GM13976 (cell line): Measurements from ENCODE around the gene BCAS3.
A peak's percentile ranks its signal among the peaks of the same experiment; 100 is the strongest.

Experiments used
- DNase-seq: peaks from one replicate; pipeline ENCODE4 v3.0.0; 2012; ENCODE audit warnings: low spot score
- in situ Hi-C: fragments of 300-500 bp; cut with MboI; formaldehyde crosslinking; loops from one replicate; pipeline ENCODE4 v1.12.0; 2022; ENCODE audit warnings: low sequenced_read_pairs, mixed read lengths, inconsistent platforms; ENCODE audit not compliant: unreplicated experiment
- TF ChIP-seq, protein P1 (sequence below): IDR thresholded peaks from 2 replicates; pipeline ENCODE4 v1.5.1; 2012; ENCODE audit warnings: borderline replicate concordance, mild to moderate bottlenecking; ENCODE audit not compliant: insufficient read depth; ENCODE audit errors: extremely low read depth, missing control alignments, control extremely low read depth

BCAS3 gene

DNA sequence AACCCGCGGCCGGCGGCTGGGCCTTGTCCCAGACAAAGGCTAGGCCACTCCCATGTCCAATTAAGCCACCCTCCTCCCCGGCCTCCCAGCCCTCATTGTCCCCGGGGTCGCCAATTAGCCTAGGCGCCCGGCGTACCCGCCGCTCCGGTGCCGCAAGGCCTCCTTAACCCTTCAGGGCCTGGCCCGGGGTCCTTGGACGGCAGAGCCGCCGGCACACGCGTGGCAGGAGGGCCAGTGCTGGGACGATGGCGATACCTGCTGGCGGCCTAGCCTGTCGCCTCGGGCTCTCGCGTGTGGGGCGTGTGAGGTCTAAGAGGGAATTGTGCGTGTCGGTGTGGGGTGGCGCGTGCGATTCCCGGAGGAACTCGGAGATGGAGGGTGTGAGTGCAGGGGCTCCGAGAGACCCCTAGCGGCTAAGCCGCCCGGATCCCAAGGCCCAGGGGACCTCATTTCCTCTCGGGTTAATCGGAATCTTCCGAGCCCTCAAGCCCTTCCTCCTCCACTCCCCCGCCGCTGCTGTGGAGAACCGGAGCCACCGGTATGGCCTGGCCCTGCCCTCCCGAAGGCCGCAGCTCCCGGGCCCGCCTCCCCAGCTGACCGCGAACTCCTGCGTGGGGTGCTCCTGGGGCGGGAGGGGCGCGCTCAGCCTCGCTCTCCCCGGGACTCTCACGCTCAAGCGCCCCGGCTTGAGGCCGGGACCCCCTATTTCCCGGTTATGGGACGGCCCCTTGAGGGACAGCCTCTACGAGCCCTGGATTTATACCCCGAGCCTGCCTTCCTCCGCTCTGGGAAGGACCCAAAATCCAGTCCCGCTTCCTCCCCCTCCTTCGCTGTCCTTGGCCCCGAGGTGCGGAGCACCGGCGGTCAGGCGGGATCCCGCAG, 733.9 kb downstream of the BCAS3 start:
- in situ Hi-C loops = loop anchor here (25.0 kb wide), 1 partner anchor 426 kb away; no protein-coding TSS in a partner anchor
- DNase-seq = peak; percentile 64
- TF ChIP-seq, protein P1, sequence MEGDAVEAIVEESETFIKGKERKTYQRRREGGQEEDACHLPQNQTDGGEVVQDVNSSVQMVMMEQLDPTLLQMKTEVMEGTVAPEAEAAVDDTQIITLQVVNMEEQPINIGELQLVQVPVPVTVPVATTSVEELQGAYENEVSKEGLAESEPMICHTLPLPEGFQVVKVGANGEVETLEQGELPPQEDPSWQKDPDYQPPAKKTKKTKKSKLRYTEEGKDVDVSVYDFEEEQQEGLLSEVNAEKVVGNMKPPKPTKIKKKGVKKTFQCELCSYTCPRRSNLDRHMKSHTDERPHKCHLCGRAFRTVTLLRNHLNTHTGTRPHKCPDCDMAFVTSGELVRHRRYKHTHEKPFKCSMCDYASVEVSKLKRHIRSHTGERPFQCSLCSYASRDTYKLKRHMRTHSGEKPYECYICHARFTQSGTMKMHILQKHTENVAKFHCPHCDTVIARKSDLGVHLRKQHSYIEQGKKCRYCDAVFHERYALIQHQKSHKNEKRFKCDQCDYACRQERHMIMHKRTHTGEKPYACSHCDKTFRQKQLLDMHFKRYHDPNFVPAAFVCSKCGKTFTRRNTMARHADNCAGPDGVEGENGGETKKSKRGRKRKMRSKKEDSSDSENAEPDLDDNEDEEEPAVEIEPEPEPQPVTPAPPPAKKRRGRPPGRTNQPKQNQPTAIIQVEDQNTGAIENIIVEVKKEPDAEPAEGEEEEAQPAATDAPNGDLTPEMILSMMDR = no peak

DNA sequence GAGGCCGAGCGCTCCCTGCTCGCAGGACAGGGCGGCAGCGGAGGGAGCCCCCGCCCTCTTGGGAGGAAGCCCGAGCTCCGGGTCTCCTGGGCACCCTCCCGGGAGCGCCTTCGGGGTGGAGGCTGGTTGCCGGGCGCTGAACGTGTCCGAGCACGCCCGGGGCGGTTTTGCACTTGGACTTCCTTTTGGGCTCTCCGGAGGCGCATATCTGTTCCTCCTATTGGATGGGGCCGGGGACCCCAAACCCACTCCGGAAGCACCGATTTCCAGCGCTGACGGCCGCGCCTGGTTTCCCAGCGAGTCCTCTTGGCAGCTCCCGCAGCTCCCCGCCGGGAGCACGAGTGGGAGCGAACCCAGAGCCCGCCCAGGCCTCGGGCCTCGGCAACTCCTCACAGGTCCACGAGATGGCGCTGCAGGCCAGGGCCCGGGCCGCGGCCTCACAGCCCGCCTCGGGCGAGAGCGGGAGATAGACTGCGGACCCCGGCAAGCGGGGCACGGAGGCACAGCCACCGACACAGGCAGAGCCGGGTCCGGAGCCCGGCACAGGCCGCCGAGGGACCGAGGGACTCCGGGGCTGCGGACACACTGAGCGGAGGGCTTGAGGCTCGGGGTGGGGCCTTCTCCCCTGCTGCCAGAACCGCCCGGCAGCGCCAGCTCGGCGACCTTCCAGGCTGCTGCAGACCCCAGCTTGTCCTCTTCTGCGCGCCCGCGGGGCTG, 734.6 kb downstream of the BCAS3 start:
- in situ Hi-C loops = loop anchor here (25.0 kb wide), 1 partner anchor 425 kb away; no protein-coding TSS in a partner anchor

GRCh38 chr17:61412860-61413660, 735.4 kb downstream of the BCAS3 start:
- TF ChIP-seq, protein P1 = no peak
- in situ Hi-C loops = loop anchor here (25.0 kb wide), 1 partner anchor 424 kb away; no protein-coding TSS in a partner anchor
- peak; percentile 23 for DNase-seq

More for the DNA sequence above, 734.6 kb downstream of the BCAS3 start:
- TF ChIP-seq, protein P1 = peak; percentile 96
- peak; percentile 95 for DNase-seq

DNA sequence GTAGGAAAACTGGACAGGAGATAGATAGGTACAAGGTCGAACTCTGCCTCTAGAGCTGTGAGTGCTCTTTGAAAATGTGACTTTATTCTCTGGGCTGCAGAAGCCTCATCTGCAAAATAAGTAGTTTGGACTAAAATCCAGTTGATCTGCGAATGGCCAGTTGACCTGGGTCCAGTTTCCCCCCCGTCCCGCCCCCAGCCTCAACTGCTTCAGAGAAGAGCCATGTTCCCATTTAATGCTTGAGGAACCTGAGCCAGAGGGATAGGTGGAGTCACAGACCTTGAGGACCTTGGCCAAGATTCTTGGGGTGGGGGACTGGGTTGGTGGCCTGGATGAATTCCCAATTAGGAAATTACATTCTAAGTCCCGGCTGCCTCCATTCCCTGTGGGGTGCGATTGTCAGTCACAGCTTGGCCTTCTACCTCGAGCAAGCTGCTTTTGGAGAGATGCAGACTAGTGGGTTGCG, 736.0 kb downstream of the BCAS3 start:
- no peak for DNase-seq
- in situ Hi-C loops = loop anchor here (25.0 kb wide), 1 partner anchor 424 kb away; no protein-coding TSS in a partner anchor
- TF ChIP-seq, protein P1 = no peak

DNA sequence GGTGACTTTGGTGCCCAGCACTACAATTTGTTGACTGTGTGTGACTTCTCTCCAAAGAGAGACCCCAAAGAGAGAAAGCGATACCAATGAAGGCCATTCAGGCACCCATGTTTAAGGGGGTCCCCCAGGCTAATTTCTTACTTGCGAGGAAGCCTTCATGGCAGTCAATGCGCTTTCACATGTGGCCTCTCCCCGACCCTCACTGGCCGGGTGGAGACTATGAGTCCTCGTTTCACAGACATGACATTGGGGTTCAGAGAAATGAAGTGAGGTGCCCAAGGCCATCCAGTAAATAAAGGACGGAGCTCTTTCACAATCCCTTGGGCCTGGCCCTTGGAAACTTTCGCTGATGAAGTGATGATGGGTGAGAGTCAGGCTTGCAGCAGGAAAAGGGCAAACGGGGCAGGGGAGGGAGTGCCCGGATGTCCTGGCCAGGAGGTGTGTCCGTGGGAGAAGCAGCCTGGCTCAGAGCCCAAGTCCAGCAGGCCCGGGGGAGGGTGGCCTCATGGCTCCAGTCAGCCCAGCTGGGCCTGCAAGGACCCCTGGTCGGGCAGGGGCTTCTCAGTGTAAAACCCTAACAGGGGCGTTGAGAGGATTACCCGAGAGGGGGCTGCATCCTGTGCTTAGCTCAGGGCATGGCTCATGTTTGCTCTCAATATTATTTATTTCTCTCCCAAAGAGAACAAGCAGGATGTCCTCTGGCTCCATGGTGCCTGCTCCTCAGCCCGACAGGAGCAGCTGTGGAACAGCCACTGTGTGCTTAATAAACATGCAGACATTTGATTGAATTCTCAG, 736.7 kb downstream of the BCAS3 start:
- in situ Hi-C loops = loop anchor here (25.0 kb wide), 1 partner anchor 423 kb away; no protein-coding TSS in a partner anchor
- TF ChIP-seq, protein P1 = no peak
- DNase-seq = peak; percentile 19

DNA sequence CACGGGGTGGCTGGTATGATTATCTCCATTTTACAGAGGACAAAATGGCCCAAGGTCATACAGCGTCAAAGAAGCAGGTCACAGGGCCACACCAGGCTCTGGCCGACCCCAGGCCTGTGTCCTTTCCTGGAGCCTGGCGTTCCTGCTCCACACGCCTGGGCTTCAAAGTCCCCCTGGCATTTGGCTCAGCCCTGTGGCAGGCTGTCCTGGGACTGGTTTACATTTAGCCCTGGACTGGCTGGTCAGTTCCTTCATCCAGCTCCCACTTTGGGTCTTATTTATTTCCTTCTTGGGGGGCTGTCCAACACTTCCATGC, 737.2 kb downstream of the BCAS3 start:
- in situ Hi-C loops = loop anchor here (25.0 kb wide), 1 partner anchor 422 kb away; no protein-coding TSS in a partner anchor
- no peak for DNase-seq
- TF ChIP-seq, protein P1 = no peak
